ENCODE measurements around the gene IGF2R. TPM values are rescaled to one million over a fixed set of nuclear protein-coding genes. Genes with fewer than 3 reads are reported as not detected.

The IGF2R gene
- total and polyA plus RNA-seq, 8 donors = 2.0 to 70.5 (median 31.5) TPM

DNA sequence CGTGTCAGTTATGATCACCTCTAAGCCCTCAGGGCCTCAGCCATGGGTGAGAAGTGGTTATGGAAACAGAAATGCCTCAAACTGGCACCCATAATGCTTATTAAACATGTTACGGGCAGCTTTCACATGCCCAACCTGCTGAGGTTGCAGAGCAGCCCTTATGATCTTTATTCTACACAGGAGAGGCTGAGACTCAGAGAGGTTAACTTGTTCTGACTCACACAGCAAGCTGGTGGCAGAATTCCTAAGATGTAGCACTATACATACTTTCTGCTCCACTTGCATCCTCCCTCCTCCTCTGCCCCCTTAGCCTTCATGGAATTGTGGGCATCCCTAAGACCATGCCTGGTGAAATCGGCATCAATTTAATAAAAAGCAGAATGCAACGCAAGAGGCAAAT is 34.7 kb upstream of the IGF2R start:
- TF ChIP-seq, protein P1, sequence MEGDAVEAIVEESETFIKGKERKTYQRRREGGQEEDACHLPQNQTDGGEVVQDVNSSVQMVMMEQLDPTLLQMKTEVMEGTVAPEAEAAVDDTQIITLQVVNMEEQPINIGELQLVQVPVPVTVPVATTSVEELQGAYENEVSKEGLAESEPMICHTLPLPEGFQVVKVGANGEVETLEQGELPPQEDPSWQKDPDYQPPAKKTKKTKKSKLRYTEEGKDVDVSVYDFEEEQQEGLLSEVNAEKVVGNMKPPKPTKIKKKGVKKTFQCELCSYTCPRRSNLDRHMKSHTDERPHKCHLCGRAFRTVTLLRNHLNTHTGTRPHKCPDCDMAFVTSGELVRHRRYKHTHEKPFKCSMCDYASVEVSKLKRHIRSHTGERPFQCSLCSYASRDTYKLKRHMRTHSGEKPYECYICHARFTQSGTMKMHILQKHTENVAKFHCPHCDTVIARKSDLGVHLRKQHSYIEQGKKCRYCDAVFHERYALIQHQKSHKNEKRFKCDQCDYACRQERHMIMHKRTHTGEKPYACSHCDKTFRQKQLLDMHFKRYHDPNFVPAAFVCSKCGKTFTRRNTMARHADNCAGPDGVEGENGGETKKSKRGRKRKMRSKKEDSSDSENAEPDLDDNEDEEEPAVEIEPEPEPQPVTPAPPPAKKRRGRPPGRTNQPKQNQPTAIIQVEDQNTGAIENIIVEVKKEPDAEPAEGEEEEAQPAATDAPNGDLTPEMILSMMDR (IDR thresholded peaks at IDR 0.05) = no peak
- TF ChIP-seq EP300 (IDR thresholded peaks at IDR 0.05) = no peak
- TF ChIP-seq POLR2AphosphoS5 (IDR thresholded peaks at IDR 0.05) = no peak
- no peak for TF ChIP-seq POLR2A (IDR thresholded peaks at IDR 0.05)
- Histone ChIP-seq H3K4me1 (peaks cover 0 to 22% (median 10%) of the 10 kb centered on the region in 4 donors), H3K4me3 (no peak overlapping the region), H3K27me3 (no peaks in the 10 kb centered on the region), H3K27ac (no peak overlapping the region), H3K9me3 (peaks cover 0 to 8% (median 5%) of the 10 kb centered on the region in 4 donors), H3K36me3 (no peaks in the 10 kb centered on the region)
- WGBS, 5 donors = 82 to 93% (median 87%) methylated on average over 4 of the region's 4 CpGs
- intact Hi-C loops (cut with DNase I; ENCODE audit: low total_unique reads) = no loop called here
- DNase-seq = no peak

DNA sequence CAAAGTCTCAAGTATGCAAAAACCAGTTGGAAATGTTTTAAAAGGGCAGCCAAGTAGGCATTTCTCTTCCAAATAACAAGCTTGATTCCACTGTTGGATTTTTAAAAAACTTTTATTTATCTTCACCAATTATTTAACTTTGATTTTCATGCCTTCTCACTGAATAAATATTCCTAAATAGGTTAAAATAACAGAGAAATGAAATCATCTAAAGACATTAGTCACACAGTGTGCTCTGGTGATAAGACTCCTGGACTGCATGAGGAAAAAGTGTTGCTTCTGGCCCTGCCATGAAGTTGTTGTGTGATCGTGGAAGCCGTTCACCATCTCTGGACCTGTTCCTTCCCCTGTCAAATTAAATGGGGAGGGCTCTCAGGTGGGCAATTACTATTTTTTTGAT is 33.8 kb upstream of the IGF2R start:
- no peaks in the 10 kb centered on the region for H3K27me3 ChIP-seq
- no peak overlapping the region for H3K4me3 ChIP-seq
- WGBS, 5 donors = 33 to 60% (median 53%) methylated on average over 2 of the region's 2 CpGs
- peaks cover 3 to 20% (median 13%) of the 10 kb centered on the region in 4 donors for H3K4me1 ChIP-seq
- no peaks in the 10 kb centered on the region for H3K36me3 ChIP-seq
- intact Hi-C loops (cut with DNase I; ENCODE audit: low total_unique reads) = no loop called here
- H3K27ac ChIP-seq = no peak overlapping the region
- peak in 1 of 3 donors; percentile 16 for TF ChIP-seq POLR2AphosphoS5 (IDR thresholded peaks at IDR 0.05)
- TF ChIP-seq, protein P1 (IDR thresholded peaks at IDR 0.05) = no peak
- DNase-seq = no peak
- peaks cover 0 to 8% (median 5%) of the 10 kb centered on the region in 4 donors for H3K9me3 ChIP-seq

DNA sequence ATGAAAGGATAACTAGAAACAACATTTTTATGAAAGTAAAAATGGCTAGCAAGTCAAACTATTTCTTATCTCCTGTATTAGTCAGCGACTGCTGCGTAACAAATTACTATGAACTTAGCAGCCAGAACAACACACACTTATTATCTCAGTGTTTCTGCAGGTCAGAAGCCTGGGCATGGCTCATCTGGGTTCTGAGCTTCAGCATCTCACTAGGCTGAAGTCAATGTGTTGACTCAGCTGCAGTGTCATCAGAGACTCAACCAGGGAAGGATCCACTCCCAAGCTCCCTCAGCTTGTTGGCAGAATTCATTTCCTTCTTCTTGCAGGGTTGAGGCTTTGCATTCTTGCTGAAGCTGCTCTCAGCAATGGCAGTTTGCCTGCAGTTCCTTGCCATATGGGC is 33.2 kb upstream of the IGF2R start:
- H3K27me3 ChIP-seq = no peaks in the 10 kb centered on the region
- H3K27ac ChIP-seq = no peak overlapping the region
- H3K4me1 ChIP-seq = peaks cover 5 to 22% (median 11%) of the 10 kb centered on the region in 4 donors
- intact Hi-C loops (cut with DNase I; ENCODE audit: low total_unique reads) = no loop called here
- 81 to 92% (median 85%) methylated on average over 2 of the region's 2 CpGs for WGBS, 5 donors
- TF ChIP-seq POLR2AphosphoS5 (IDR thresholded peaks at IDR 0.05) = no peak
- TF ChIP-seq POLR2A (IDR thresholded peaks at IDR 0.05) = no peak
- no peak for TF ChIP-seq EP300 (IDR thresholded peaks at IDR 0.05)
- TF ChIP-seq, protein P1 (IDR thresholded peaks at IDR 0.05) = no peak
- H3K4me3 ChIP-seq = no peak overlapping the region
- no peak for DNase-seq
- no peaks in the 10 kb centered on the region for H3K36me3 ChIP-seq
- H3K9me3 ChIP-seq = peaks cover 0 to 8% (median 5%) of the 10 kb centered on the region in 4 donors

DNA sequence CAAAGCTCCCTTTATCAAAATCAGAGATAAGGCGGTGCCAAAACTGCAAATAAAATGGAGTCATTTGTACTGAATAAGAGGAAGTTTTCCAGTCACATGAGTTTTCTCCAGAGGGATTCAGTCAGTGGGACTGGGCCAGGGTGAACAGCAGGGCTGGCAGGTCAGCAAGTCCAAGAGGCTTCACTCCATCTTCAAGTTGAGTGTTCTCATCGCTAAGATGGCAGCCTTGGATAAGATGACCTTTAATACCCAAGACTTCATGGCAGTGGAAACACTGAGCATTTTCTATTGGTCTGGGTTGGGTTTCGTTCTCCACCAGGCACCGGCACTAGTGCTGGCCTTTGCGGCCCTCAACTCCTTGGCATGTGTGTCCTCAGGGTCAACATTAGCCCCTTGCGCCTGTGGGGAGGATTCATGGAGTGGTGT is 29.3 kb upstream of the IGF2R start:
- peak; percentile 55 to 64 for DNase-seq
- intact Hi-C loops (cut with DNase I; ENCODE audit: low total_unique reads) = loop anchor here (5.0 kb wide), 1 partner anchor 82 kb away; no protein-coding TSS in a partner anchor
- Histone ChIP-seq H3K27me3 (no peaks in the 10 kb centered on the region), H3K4me1 (peaks cover 5 to 26% (median 10%) of the 10 kb centered on the region in 4 donors), H3K36me3 (no peaks in the 10 kb centered on the region), H3K27ac (peak overlapping the region; percentile 4 to 62 (median 50)), H3K9me3 (peaks cover 6 to 17% (median 13%) of the 10 kb centered on the region in 4 donors), H3K4me3 (no peak overlapping the region)
- TF ChIP-seq POLR2A (IDR thresholded peaks at IDR 0.05) (no peak), EP300 (IDR thresholded peaks at IDR 0.05) (no peak), POLR2AphosphoS5 (IDR thresholded peaks at IDR 0.05) (peak in 1 of 3 donors; percentile 49)
- WGBS, 5 donors = 33 to 74% (median 55%) methylated on average over 6 of the region's 6 CpGs

Measured in stomach (tissue), 9 donors.